ENCODE results near the gene B9D1. TPM values are rescaled to one million over a fixed set of nuclear protein-coding genes. Genes with fewer than 3 reads are reported as not detected.

Gene B9D1
- polyA plus RNA-seq, 1 of the 3 experiments (the other 2 are of a cell fraction), result 81.6 TPM

DNA sequence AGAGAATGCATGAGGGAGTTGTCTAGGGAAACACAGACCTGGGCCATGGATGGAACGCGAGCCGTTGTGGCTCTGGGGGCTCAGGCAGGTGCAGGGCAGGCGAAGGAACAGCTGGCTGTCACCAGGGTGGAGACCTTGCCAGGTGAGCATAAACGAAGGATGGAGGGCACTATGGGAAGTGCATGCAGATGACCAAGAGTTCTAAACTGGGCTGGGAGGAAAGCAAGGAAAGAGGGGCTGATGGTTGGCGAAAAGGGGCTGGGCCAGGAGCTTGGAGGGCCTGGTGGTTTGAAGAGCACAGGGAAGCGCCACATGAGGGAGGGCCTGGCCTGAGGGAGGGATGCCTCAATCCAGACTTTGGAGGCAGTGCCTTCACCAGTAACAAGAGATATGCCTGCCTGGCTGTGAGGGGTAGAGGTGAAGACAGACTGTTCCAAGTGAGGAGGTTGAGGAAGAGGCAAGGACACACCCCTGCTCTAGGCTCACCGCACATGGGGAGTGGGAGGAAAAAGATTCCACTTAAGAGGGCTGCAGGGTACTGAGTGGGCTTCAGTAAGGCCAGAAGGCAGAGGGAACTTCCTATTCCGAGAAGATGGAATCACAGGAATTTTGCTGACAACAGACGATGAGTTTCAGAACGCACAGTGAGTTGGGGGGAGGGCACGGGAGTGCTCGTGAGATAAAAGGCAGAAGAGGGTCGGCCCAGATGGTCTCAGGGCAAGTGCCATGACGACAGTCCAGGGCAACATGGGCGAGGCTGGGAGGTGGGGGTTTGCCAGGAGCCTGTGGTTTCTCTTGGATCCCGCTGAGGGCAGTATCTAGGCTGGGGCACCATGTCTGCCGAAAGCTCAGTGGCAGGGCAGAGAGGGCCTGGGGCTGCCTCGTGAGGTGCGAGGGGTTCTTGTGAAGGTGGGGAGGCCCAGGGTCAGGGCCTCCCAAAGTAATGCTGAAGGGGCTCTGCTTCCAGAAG is 20.6 kb downstream of the B9D1 start:
- no peak for TF ChIP-seq NRF1 (IDR thresholded peaks at IDR 0.05; ENCODE audit: low read depth, low read length)
- no peaks in the 10 kb centered on the region for H3K27me3 ChIP-seq (ENCODE audit: insufficient read depth)
- peak; percentile 51 for DNase-seq
- H3K36me3 ChIP-seq (replicated peaks in 1 of 2; ENCODE audit: control insufficient read depth in 1 of 2, insufficient read depth in 2 of 2, low read length in 1 of 2), result no peaks in the 10 kb centered on the region
- POLR2A ChIA-PET, result interaction anchor here (1.0 kb wide), 1 partner anchor 104 kb away, joined by 3 read pairs; the partner anchor contains the start of gene EPN2
- CTCF ChIA-PET, result interaction anchor here (0.6 to 3.7 kb wide), 3 partner anchors 20 to 42 kb away, joined by 3 to 20 read pairs (median 3); partner anchors contain the start of gene B9D1
- no peak overlapping the region for H3K9ac ChIP-seq
- H3K9me2 ChIP-seq, result no peaks in the 10 kb centered on the region
- no peak overlapping the region for H2AFZ ChIP-seq (ENCODE audit: low read depth)
- WGBS (ENCODE audit: low lambda C conversion rate), result 85% methylated on average over 14 of the region's 20 CpGs
- H3K27ac ChIP-seq (ENCODE audit: low read depth in 2 of 2, low read length in 1 of 2), result no peak overlapping the region
- no peak overlapping the region for H3K4me2 ChIP-seq
- no peaks in the 10 kb centered on the region for H4K20me1 ChIP-seq (ENCODE audit: insufficient read depth)
- no peaks in the 10 kb centered on the region for H3K9me3 ChIP-seq
- peaks cover 5 to 10% of the 10 kb centered on the region in 2 experiments; a peak in 3 of 4 replicates for H3K4me1 ChIP-seq (ENCODE audit: control insufficient read depth in 1 of 2, insufficient read depth in 2 of 2, low read depth in 1 of 2, low read length in 1 of 2)
- H3K79me2 ChIP-seq (ENCODE audit: insufficient read depth), result no peaks in the 10 kb centered on the region
- peaks cover 8% of the 10 kb centered on the region for H3F3A ChIP-seq (replicated peaks; ENCODE audit: insufficient read depth)
- no peak overlapping the region for H3K4me3 ChIP-seq (ENCODE audit: low read depth in 2 of 2, low read length in 1 of 2)

DNA sequence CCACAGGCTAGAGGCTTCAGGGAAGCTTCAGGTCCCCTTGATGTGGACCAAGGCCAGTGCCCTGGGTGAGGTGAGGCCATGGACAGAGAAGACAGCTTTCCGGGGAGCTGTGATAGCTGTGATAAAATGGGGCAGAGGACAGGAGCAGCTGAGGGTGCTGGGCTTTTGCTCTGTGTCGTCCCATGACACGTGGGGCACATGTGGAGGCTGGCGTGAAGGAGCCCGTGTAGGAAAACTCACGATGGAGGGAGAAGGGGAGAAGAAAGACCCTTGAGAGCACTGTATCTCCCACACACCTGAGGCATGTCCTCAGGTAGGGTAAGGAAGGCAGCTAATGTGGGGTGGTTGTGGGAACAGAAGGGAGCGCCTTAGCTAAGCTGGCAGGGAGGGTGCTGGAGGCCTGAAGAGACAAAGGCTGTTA is 21.3 kb downstream of the B9D1 start:
- WGBS (ENCODE audit: low lambda C conversion rate), result 79% methylated on average over 7 of the region's 7 CpGs
- Histone ChIP-seq H3K4me1 (ENCODE audit: control insufficient read depth in 1 of 2, insufficient read depth in 2 of 2, low read depth in 1 of 2, low read length in 1 of 2) (peaks cover under 1 to 8% of the 10 kb centered on the region in 2 experiments; a peak in 2 of 4 replicates), H3K36me3 (replicated peaks in 1 of 2; ENCODE audit: control insufficient read depth in 1 of 2, insufficient read depth in 2 of 2, low read length in 1 of 2) (no peaks in the 10 kb centered on the region), H3K27ac (ENCODE audit: low read depth in 2 of 2, low read length in 1 of 2) (no peak overlapping the region), H3K4me2 (no peak overlapping the region), H3K9me3 (no peaks in the 10 kb centered on the region), H3K27me3 (ENCODE audit: insufficient read depth) (no peaks in the 10 kb centered on the region), H2AFZ (ENCODE audit: low read depth) (no peak overlapping the region), H3K9me2 (no peaks in the 10 kb centered on the region), H3K9ac (no peak overlapping the region), H3K4me3 (ENCODE audit: low read depth in 2 of 2, low read length in 1 of 2) (no peak overlapping the region), H4K20me1 (ENCODE audit: insufficient read depth) (no peaks in the 10 kb centered on the region), H3F3A (replicated peaks; ENCODE audit: insufficient read depth) (peaks cover 2% of the 10 kb centered on the region), H3K79me2 (ENCODE audit: insufficient read depth) (no peaks in the 10 kb centered on the region)
- ChIA-PET CTCF (interaction anchor here (3.7 kb wide), 1 partner anchor 21 kb away, joined by 20 read pairs; the partner anchor contains the start of gene B9D1), POLR2A (no interaction called here)
- DNase-seq, result no peak
- TF ChIP-seq, protein P1, sequence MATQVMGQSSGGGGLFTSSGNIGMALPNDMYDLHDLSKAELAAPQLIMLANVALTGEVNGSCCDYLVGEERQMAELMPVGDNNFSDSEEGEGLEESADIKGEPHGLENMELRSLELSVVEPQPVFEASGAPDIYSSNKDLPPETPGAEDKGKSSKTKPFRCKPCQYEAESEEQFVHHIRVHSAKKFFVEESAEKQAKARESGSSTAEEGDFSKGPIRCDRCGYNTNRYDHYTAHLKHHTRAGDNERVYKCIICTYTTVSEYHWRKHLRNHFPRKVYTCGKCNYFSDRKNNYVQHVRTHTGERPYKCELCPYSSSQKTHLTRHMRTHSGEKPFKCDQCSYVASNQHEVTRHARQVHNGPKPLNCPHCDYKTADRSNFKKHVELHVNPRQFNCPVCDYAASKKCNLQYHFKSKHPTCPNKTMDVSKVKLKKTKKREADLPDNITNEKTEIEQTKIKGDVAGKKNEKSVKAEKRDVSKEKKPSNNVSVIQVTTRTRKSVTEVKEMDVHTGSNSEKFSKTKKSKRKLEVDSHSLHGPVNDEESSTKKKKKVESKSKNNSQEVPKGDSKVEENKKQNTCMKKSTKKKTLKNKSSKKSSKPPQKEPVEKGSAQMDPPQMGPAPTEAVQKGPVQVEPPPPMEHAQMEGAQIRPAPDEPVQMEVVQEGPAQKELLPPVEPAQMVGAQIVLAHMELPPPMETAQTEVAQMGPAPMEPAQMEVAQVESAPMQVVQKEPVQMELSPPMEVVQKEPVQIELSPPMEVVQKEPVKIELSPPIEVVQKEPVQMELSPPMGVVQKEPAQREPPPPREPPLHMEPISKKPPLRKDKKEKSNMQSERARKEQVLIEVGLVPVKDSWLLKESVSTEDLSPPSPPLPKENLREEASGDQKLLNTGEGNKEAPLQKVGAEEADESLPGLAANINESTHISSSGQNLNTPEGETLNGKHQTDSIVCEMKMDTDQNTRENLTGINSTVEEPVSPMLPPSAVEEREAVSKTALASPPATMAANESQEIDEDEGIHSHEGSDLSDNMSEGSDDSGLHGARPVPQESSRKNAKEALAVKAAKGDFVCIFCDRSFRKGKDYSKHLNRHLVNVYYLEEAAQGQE (IDR thresholded peaks at IDR 0.05; ENCODE audit: low read depth, low read length), result no peak
- TF ChIP-seq JUND (IDR thresholded peaks at IDR 0.05) (no peak), TCF12 (IDR thresholded peaks at IDR 0.05) (no peak), TAF1 (IDR thresholded peaks at IDR 0.05; ENCODE audit: borderline replicate concordance, low read depth, low read length) (no peak), GATA2 (CRISPR knock-in tag; IDR thresholded peaks at IDR 0.05) (no peak), RXRA (IDR thresholded peaks at IDR 0.05; ENCODE audit: borderline replicate concordance, low read depth) (no peak), ELF1 (IDR thresholded peaks at IDR 0.05) (no peak), RAD21 (IDR thresholded peaks at IDR 0.05; ENCODE audit: low read length) (no peak), EZH2phosphoT487 (IDR thresholded peaks at IDR 0.05; ENCODE audit: borderline replicate concordance, low read depth) (no peak), SIN3A (IDR thresholded peaks at IDR 0.05; ENCODE audit: borderline replicate concordance, low read depth, low read length) (no peak)
- TF ChIP-seq, protein P2, sequence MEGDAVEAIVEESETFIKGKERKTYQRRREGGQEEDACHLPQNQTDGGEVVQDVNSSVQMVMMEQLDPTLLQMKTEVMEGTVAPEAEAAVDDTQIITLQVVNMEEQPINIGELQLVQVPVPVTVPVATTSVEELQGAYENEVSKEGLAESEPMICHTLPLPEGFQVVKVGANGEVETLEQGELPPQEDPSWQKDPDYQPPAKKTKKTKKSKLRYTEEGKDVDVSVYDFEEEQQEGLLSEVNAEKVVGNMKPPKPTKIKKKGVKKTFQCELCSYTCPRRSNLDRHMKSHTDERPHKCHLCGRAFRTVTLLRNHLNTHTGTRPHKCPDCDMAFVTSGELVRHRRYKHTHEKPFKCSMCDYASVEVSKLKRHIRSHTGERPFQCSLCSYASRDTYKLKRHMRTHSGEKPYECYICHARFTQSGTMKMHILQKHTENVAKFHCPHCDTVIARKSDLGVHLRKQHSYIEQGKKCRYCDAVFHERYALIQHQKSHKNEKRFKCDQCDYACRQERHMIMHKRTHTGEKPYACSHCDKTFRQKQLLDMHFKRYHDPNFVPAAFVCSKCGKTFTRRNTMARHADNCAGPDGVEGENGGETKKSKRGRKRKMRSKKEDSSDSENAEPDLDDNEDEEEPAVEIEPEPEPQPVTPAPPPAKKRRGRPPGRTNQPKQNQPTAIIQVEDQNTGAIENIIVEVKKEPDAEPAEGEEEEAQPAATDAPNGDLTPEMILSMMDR (IDR thresholded peaks at IDR 0.05), result no peak
- TF ChIP-seq, protein P3, sequence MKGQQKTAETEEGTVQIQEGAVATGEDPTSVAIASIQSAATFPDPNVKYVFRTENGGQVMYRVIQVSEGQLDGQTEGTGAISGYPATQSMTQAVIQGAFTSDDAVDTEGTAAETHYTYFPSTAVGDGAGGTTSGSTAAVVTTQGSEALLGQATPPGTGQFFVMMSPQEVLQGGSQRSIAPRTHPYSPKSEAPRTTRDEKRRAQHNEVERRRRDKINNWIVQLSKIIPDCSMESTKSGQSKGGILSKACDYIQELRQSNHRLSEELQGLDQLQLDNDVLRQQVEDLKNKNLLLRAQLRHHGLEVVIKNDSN (IDR thresholded peaks at IDR 0.05; ENCODE audit: borderline replicate concordance, low read depth), result no peak
- TF ChIP-seq, protein P4, sequence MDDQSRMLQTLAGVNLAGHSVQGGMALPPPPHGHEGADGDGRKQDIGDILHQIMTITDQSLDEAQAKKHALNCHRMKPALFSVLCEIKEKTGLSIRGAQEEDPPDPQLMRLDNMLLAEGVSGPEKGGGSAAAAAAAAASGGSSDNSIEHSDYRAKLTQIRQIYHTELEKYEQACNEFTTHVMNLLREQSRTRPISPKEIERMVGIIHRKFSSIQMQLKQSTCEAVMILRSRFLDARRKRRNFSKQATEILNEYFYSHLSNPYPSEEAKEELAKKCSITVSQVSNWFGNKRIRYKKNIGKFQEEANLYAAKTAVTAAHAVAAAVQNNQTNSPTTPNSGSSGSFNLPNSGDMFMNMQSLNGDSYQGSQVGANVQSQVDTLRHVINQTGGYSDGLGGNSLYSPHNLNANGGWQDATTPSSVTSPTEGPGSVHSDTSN (IDR thresholded peaks at IDR 0.05), result no peak

Data from SK-N-SH (cell line).